Neutrophil (primary cell): Measurements from ENCODE around the gene MAPK1.

Source experiments
- H3K27ac ChIP-seq: fragments of 200-600 bp; sonication (generic); 2 replicates; pipeline ENCODE4 v1.5.1; 2016; ENCODE audit warnings: mild to moderate bottlenecking, moderate library complexity
- H3K27me3 ChIP-seq: fragments of 200-600 bp; sonication (generic); 2 replicates; pipeline ENCODE4 v1.6.0; 2016; ENCODE audit warnings: mild to moderate bottlenecking
- H3K36me3 ChIP-seq: fragments of 200-600 bp; sonication (generic); 2 replicates; pipeline ENCODE4 v1.5.1; 2017
- H3K4me1 ChIP-seq, 2 experiments: fragments of 200-600 bp in 1 of 2; sonication (generic) in 1 of 2; 1 replicate in 1 of 2; 2 replicates in 1 of 2; pipeline versions ENCODE4 v1.5.1 to v1.6.1; 2013 to 2016; ENCODE audit warnings: low read depth in 1 of 2, low read length in 1 of 2, mild to moderate bottlenecking in 1 of 2, moderate library complexity in 1 of 2; ENCODE audit not compliant: control insufficient read depth in 1 of 2, insufficient read depth in 1 of 2
- H3K4me3 ChIP-seq, 2 experiments: fragments of 200-600 bp in 1 of 2; sonication (generic) in 1 of 2; 1 replicate in 1 of 2; 2 replicates in 1 of 2; pipeline ENCODE4 v1.5.1; 2013 to 2016; ENCODE audit warnings: low read depth in 1 of 2, low read length in 1 of 2, mild to moderate bottlenecking in 1 of 2, moderate library complexity in 1 of 2
- H3K9me3 ChIP-seq: fragments of 200-600 bp; sonication (generic); 2 replicates; pipeline ENCODE4 v1.5.1; 2016
- CTCF ChIP-seq: fragments of 200-600 bp; sonication (generic); IDR thresholded peaks from 2 replicates; pipeline ENCODE4 v1.5.1; 2016; ENCODE audit warnings: antibody characterized with exemption

MAPK1 gene

GRCh38 chr22:21835378-21835777 lies 32.1 kb downstream of the MAPK1 start:
- H3K9me3 ChIP-seq = no peaks in the 10 kb centered on the region
- H3K4me3 ChIP-seq = no peak overlapping the region
- H3K4me1 ChIP-seq = peaks cover 4% of the 10 kb centered on the region in 2 experiments
- peaks cover 6% of the 10 kb centered on the region for H3K36me3 ChIP-seq
- peak overlapping the region; percentile 63 for H3K27ac ChIP-seq
- TF ChIP-seq CTCF = no peak
- H3K27me3 ChIP-seq = no peaks in the 10 kb centered on the region

- H3K27me3 ChIP-seq = no peaks in the 10 kb centered on the region
- peaks cover 6% of the 10 kb centered on the region for H3K36me3 ChIP-seq
- peaks cover 4% of the 10 kb centered on the region in 2 experiments for H3K4me1 ChIP-seq
- TF ChIP-seq CTCF = no peak
- H3K9me3 ChIP-seq = no peaks in the 10 kb centered on the region
- peak overlapping the region; percentile 63 for H3K27ac ChIP-seq
- H3K4me3 ChIP-seq = no peak overlapping the region
Observed at GRCh38 chr22:21834869-21835268, 32.6 kb downstream of the MAPK1 start.

- Histone ChIP-seq H3K27ac (peak overlapping the region; percentile 73), H3K4me1 (peaks cover 4 to 21% of the 10 kb centered on the region in 2 experiments), H3K9me3 (no peaks in the 10 kb centered on the region), H3K36me3 (peaks cover 6% of the 10 kb centered on the region), H3K4me3 (no peak overlapping the region), H3K27me3 (no peaks in the 10 kb centered on the region)
- no peak for TF ChIP-seq CTCF
Observed at GRCh38 chr22:21832291-21833290, 34.9 kb downstream of the MAPK1 start.

- Histone ChIP-seq H3K27ac (peak overlapping the region; percentile 28), H3K4me3 (no peak overlapping the region), H3K36me3 (peaks cover 6% of the 10 kb centered on the region), H3K27me3 (no peaks in the 10 kb centered on the region), H3K9me3 (no peaks in the 10 kb centered on the region), H3K4me1 (peaks cover 10 to 39% of the 10 kb centered on the region in 2 experiments)
- no peak for TF ChIP-seq CTCF
Observed at GRCh38 chr22:21829523-21829922, 37.9 kb downstream of the MAPK1 start.

GRCh38 chr22:21828268-21828638 lies 39.2 kb downstream of the MAPK1 start:
- Histone ChIP-seq H3K9me3 (no peaks in the 10 kb centered on the region), H3K36me3 (peaks cover 6% of the 10 kb centered on the region), H3K27me3 (no peaks in the 10 kb centered on the region), H3K4me3 (no peak overlapping the region), H3K4me1 (peaks cover 18 to 46% of the 10 kb centered on the region in 2 experiments), H3K27ac (peak overlapping the region; percentile 59)
- TF ChIP-seq CTCF = no peak
